NCI-H226 (cell line): ENCODE measurements around the gene ADCY5.
"Not testable (repeated sequence)": the region's sequence is repeated elsewhere in the genome, so short reads cannot be mapped to it uniquely, and the experiment has no call there.

ENCODE experiments used
- DNase-seq: peaks from one replicate; pipeline ENCODE4 v3.0.0-alpha.2; 2015

Gene ADCY5

DNA sequence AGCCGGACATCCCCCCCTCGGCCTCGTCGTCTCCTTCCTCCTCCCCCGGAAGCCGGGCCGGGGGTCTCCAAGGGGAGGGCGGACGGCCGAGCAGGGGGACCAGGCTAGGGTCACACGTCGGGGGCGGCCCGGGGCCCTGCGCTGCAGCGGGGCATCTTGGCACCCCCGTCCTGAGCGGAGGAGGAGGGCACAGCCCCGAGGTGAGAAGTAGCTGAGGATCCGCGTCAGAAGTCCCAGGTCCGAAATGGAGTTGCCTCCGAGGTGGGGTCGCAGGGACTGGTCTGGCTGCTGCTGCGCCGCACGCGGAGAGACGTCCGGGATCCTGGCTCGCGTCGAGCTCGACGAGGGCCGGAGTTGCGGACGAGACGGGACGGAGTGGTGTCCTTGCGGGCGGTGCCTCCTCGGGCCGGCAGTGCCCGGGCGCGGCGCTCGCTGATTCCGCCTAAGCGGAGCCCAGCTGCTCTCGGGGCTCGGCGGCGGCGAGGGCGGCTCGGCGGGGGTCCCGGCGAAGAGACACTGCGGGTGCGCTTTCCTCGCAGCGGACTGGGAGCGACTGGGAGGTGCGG lies at the start of gene ADCY5:
TSS of gene ADCY5 (minus strand) at position 555 of the 566 bp plus-strand sequence. CDS start at position 10, 545 bp downstream.
- DNase-seq: no peak

DNA sequence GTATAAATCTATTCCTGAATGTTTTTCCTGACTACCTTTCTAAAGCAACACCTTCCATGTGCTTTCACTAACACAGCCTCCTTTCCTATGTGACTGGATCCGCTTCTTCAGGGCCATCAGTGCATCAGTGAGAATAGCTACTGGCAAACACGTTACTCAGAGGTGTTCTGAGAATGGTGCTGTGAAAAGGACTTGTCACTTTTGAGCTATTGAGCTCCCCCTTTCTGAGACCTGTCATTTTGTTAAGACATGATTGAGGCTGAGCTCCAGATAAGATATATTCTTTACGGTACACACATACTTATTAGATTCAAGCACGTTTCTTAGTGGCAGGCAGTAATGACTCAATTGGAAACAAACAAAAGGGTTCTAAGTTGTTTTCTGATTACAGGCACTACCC lies 45.0 kb upstream of the ADCY5 start:
- DNase-seq: no peak

DNA sequence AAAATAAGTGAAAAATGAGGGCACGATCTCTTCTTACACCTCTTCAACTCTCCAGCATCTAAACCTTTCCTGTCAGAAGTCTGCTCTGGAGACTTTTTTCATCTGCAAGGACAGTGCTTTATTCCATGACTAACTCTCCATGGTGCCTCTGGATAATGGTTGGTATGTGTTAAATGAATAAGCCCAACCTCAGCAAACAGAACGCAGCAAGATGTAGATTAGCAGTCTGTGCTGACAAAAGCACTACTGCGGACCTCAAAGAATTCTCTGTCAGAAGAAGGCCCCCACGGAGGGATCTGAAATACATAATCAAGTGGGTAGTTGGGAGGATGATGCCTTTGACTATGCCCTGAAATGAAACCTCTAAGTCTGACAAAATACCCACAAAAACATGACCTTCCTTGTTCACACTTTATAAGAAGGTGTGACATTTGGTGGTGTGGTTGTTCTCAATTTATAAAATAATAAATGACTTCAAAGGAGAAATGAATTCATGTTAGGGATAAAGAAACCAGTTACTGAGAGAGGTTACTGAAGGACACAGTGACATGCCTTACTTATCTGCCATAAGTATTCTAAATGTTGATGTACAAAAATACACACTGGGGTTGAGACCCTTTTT lies 43.2 kb upstream of the ADCY5 start:
- DNase-seq: no peak

DNA sequence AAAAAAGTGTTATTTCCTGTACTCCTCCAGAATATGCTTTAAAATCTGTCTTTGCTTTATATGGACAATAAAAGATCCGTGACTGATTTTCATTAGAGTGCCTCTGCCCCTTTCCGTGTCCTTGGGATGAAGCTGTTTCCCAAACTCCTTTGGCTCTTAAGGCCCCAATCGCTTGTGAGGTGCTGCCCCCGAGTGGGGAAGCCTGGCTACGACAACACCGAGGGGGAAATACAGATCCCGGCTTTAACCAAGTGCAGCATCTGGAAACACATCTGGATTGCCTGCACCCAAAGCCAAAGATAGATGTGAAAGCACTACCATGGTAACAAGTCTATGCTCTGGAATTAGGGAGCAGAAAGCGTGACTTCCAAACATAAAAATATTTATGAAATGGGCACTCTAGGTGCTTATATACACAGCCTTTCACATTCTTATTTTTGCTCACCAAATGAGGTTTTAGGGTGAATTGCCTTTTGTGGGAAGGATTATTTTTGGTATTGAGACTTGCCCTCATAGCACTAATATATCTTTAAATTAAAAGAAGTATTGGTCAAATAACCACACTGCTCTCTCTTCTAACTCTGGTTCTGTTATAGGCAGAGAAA lies 40.6 kb upstream of the ADCY5 start:
- no peak for DNase-seq

DNA sequence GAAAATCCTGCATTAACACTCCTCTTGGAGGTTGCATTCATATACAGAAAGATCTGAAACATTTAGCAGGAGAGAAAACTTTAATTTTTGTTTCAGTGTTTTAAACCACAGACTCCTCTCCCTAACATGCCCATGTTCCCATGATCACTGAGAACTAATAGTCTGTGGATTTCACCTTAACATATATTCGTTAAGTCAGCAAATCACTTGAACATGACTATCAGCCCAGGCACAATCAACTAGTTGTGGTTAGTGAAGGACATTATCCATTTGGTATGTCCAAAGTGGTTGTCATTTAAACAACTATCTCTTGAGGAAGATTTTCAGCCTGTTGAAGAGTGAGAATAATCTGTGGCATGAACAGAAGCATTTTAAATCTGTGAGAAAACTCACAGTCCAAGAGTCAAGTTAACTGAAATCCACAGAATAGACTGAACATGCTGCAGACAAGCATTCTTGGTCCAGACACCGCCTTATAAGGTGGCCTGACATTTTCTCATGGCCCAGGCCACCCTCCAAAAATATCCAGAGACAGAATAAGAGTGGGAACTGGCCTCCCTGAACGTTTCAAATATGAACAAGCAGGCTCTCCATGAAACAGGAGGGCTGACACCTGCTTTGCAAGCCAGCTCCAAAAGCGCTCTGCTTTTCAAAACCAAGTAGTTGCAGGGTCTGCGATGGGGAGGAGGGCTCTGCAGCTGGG lies 39.9 kb upstream of the ADCY5 start:
- DNase-seq: no peak

DNA sequence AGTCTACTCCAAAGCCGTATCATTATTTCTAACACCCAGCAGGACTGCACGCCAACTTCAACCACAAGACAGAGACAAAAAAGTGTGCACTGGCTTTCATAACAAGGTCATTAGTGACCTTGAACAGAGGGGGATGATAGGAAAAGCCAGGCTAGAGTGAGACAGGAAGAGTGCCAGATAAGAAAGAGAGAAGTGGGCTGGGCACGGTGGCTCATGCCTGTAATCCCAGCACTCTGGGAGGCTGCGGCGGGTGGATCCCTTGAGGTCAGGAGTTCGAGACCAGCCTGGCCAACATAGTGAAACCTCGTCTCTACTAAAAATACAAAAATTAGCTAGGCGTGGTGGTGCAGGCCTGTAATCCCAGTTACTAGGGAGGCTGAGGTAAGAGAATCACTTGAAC lies 38.2 kb upstream of the ADCY5 start:
- not testable (repeated sequence) for DNase-seq

DNA sequence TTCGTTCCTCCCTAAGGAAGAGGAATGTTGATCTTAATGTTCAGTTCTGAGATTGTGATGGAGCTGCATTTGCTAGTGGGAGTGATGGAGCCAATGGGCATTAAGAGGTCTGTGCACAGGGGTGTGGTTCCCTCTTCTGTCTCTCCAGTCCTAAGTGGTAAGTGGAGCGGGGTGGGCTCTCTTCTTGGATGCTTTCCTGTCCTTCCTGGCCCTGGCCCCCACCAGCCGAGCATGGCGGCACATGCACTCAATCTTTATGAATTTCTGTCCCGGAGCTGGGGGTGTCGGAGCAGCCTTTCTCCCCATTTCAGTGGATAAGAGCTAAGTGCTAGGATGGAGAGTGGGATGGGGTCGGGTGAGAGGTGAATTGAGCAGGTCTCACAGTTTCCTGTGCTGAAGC lies 37.6 kb upstream of the ADCY5 start:
- DNase-seq: no peak

DNA sequence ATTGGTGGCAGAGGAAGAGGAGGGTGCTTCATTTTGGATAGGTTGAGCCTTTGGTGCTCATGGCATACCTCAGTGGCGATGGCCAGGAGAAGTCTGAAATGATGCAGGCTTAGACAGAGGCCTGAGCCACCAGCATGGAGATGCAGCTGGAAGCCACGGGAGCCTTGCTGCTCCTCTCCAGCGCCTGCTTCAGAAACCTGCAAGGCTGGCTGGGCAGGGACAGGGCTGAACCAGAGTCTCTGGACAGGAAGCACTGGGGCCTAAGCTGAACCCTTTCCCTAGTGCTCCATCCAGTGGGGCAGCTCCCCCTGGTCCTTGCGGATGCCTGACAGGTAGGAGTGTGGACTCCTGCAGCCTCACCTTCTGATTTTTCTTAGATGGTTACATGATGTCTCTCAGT lies 36.7 kb upstream of the ADCY5 start:
- no peak for DNase-seq

DNA sequence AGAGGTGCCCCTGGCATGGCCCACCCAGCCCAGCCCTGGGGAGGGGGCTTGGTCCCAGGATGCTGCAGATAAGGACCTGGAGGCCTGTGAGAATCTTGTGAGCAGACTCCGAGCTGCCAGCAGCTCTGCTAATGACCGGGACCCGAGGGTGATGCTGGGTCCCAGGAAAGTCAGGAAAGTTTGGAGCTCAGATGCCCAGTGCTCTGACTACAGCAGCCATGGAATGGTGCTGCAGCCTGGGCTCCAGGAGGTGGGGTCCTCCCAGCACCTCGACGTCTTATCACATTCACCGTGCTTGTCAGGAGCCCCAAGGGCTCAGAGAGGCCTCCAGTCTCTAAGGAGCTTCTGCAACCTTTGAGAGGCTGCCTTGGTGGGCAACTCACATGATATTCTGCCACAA lies 34.3 kb upstream of the ADCY5 start:
- no peak for DNase-seq

DNA sequence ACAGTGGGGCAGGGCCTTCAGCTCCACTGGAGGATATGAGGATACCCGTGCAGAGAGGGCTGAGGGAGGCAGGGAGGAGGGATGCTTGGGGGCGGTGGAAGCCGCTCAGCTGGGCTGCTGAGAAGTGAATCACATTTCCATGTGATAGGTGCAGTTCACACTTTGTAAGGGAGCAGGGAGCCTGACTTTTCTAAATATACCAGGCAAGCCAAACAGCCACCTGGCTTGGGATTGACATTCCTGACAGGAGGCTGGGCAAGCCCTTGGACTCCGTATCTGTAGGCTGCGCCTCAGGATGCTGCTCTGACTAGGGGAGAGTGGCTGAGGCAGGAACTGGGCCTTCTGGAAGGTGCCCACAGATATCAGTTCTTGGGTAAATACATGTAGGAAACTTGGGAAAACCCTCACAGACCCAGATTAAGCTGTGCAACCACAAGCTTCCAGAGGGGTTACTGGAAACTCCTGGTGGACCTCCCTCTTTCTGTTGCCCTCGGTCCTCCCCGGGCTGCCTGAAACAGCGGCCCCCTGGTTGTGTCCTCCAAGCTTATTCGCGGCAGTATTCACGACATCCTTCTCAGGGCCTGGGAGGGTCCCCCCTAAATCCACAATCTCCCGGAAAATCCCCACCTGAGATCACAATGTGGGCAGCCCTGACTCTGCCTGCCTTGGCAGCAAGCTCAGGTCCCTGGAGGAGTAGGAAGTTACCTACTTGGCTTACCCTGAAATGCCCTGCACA lies 33.0 kb upstream of the ADCY5 start:
- DNase-seq: no peak

DNA sequence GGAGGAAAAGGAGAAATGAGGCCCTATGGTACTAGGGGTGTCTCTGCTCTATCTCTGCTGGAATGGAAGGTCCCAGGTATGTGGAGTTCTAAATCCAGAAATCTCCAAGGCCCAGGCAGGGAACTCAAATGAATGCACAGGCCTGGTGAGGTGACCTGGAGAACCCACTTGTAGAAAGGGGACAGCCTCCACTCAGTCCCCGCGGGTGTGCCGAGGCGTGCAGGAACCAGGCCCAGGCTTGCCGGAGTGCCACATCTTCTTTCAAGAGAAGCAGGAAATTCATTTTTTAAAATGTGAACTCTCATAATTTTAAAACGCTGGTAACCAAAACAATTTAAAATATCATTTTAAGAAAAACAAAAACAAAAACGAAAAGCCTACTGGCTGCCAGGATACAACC lies 32.2 kb upstream of the ADCY5 start:
- no peak for DNase-seq

DNA sequence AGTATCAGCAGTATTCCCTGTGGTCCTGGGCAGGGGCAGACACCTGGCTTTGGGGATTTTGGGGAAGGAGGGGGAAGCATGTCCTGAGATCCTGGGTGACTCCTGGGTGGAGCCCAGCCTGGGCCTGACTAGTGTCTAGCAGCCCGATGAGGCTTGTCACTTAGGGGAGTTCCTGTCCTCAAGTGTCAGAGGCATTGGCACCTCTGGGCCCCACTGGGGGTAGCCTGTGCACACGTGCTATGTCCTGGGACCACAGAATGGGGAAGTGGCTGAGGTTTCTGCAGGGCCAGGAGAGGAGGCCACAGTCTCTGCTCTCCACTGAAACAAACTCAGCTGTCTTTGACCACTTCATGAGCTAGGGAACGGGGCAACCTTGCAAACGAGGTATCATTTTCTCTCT lies 31.5 kb upstream of the ADCY5 start:
- DNase-seq: no peak

DNA sequence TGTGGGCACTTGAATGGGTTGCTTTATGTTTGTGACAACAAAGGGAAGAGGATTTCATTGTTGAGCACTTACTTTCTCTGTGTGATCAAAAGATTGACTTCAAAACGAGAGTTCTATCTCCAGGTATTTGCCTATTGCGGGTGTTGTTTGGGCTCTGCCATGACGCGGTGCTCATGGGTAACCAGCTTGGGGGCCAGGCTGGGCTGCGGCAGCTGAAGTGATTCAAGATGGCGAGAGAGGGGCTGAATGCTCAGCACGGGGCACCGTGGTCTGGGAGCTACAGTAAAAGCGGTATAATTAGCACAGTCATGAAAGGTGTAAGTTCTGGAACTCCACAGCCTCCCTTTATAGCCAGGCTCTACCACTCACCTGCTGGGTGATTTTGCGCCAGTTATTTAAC lies 31.0 kb upstream of the ADCY5 start:
- DNase-seq: no peak

DNA sequence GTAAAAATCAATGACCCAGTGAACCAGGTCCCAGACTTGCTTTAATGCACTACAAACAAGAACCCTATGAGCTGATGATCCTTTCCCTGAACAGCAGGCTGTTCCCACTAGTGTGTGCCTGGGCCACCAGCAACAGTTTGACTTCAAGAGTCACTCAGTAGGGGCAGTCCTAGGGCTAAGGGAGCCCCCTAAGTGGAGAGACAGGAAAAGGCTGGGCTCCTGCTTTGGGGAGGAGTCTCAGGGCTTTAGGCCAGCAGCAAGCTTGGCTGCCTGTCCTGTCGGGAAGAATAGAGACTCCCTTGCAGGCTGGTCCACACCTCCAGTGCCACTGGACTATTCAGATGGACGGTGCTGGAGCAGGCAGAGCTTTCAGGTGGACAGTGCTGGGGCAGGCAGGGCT lies 29.4 kb upstream of the ADCY5 start:
- DNase-seq: no peak

DNA sequence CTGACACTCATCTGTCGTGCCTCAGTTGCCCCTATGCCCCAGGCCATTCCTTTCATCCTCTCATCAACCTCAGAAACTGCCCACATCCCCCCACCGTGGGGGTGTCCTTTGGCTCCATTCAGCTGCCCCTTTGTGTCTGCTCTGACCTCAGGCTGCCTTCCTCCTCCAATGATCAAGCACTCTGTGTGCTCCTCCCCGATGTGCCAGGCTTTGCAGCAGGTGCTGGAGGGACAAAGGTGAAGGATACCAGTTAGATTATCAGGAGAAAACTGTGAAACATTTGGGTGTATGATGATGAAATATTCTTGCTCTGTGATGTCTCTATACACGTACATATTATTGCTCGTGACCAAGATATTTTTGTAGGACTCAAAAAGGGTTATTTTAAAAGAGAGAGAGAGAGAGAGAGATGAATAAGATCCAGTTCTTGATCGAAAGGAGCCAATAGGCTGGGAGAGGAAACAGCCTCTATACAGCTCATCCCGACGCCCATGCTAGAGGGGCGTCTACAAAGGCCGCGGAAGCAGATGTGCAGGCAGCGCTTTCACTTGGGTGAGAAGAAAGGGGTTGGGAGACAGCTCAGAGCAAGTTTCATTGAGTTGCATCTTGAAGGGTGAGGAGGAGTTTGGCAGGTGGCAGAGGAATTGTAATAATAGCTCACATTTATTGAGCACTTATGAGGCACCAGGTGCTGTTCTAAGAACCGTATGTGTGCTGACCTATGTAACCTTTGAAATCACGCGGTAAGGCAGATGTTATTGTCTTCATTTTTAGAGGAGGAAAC lies 28.3 kb upstream of the ADCY5 start:
- DNase-seq: no peak

DNA sequence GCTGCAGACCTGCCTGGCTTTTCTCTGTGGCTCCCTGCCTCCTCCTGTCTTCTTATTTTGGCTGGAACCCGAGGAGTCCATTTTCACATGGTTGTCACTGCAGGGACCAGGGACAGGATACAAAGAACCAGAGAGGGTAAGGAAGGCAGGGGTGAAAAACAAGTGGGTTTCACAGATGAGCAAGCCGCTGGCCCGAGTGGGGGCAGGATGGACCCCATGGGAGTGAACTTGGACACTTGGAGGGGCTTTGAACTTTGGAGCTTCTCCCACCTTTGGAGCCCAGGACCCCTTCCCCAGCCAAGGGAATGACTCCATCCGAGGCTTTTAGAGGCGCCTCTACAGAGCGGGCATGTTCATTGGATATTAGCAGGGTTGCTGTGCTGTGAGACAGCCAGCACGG lies 26.9 kb upstream of the ADCY5 start:
- no peak for DNase-seq

DNA sequence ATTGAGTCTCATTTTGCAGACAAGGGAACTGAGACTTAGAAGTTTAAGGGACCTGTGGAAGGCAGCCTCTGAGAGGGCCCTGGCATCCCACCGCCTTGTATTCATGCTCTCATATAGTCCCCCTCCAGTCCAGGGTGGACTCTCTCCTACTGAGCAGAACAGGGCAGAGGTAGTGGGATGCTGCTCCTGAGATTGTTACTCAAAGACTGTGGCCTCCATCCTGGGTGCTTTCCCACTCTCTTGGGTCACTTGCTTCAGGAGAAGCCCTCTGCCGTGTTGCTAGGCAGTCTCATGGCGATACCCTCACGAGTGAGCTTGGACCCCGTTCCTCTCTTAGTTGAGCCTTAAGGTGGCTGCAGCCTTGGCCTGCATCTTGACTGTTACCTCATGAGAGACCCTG lies 22.2 kb upstream of the ADCY5 start:
- DNase-seq: no peak

DNA sequence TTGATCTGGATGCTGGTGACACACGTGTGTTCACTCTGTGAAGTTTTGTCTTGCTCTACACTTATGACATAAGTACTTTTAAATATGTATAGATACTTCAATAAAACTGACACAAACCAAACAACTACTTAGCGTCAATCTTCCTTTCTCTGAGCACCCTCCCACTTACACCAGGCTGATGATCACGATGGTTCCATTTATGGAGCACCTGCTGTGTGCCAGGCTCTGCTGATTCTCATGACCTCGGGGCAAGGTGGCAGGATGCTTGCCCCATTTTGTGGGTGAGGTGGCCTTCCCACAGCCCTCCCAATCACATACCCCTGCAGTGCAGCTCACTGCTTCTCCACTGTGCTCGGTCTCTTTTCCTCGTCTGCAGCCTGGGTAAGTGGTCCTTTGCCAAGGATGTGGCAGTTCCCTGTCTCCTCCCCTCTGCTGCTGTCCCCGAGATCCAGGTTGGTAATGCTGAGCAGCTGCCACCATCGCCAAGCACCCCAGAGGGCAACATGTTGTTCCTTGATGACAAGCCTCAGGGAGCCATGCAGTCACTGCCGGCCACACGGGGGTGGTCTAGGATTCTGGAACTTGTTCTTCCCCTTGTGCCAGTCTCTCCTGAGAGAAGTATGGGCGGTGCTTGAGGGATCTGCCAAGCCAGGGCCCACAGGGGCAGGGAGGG lies 20.6 kb upstream of the ADCY5 start:
- no peak for DNase-seq

DNA sequence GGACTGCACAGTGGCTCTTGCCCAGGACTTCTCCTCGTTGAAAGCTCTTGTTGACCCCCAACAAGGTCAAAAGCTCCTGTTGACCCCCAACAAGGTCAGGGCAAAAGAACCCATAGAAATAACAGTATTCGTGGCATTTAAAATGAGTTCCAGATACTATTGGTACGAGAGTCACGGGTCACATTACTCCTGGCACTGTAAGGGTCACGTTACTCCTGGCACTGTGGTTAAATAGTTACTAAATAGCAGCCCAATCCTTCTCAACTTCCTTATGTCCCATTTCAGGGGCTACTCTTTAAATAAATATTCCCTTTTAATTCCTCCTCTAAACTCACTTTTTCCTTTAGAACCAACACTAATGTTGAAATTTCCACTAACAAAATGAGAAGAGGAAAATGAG lies 18.2 kb upstream of the ADCY5 start:
- no peak for DNase-seq

DNA sequence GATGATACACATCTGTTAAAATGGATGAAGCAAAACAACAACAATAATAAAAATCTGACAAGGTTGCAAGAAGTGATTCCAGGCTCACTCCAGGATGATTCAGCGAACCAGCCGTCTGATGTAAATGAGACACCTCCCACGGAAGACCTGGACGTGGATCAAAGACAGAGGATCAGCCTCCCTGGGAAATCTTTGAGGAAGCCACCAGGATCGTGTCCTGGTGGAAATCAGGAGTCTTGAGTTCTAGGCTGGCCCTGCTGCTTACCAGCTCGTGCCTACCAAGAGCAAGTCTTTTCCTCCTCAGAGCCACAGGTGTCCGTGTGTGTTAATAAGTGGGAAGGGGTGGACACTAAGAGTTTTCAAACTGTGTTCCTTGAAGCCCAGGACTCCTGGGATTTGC lies 15.3 kb upstream of the ADCY5 start:
- DNase-seq: no peak

DNA sequence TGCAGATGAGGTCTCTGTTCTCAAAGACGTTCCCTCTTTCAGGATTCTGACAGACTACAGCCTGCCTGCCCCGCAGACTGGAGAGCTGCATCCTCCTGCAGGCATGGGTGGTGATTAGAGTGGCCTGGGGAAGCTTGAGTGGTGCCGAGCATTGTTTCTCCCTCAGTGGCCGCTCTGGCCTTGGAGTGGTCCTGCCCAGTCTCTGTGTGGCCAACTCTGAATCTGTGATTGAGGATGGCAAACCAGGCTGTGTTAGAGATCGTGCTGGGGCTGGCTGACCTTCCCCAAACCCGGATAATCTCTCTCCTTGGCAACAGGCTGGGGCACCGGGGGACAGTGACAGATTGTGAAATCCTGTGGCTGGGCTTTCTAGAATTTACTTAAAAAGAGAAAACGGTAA lies 11.0 kb upstream of the ADCY5 start:
- no peak for DNase-seq

DNA sequence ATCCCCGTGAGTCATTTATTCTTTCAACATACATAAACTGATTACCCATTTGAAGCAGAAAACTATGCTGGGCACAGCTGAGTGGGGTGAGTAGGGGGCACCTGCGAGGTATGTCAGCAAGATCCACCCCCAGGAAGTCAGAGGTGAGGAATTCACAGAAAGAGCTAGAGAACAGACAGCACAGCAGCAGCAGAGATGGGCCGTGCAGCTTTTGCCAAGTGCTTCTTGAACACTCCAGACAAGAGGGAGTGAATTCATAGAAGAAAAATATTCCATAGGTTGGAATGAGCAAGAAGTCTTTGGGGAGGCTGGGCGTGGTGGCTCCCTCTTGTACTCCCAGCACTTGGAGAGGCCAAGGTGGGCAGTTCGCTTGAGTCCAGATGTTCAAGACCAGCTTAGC lies 9.4 kb upstream of the ADCY5 start:
- no peak for DNase-seq
